Esophagus squamous epithelium (tissue), 4 donors: ENCODE results near the gene VEGFB.

Experiments used
- CTCF ChIP-seq, 6 experiments: fragments of 450-650 bp in 4 of 6; fragments of 200-600 bp in 2 of 6; sonication (generic) in 2 of 6; IDR thresholded peaks; one replicate each; pipeline ENCODE4 v1.5.1; 2016 to 2019; ENCODE audit warnings: antibody characterized with exemption in 6 of 6, mild to moderate bottlenecking in 4 of 6, moderate library complexity in 4 of 6
- POLR2A ChIP-seq, 4 donors: fragments of 450-650 bp; IDR thresholded peaks; one replicate each; pipeline ENCODE4 v1.6.1; 2017; ENCODE audit warnings: antibody characterized with exemption in 4 of 4, mild to moderate bottlenecking in 4 of 4, moderate library complexity in 3 of 4

GRCh38 chr11:64208796-64209562, 25.4 kb upstream of the VEGFB start:
- TF ChIP-seq CTCF (IDR thresholded peaks at IDR 0.05) (no peak), POLR2A (IDR thresholded peaks at IDR 0.05) (no peak)
